ENCODE measurements around the gene TMEM208. TPM values are rescaled to one million over a fixed set of nuclear protein-coding genes. Genes with fewer than 3 reads are reported as not detected.

The TMEM208 gene
- polyA plus RNA-seq, 1 experiment = 79.7 TPM

DNA sequence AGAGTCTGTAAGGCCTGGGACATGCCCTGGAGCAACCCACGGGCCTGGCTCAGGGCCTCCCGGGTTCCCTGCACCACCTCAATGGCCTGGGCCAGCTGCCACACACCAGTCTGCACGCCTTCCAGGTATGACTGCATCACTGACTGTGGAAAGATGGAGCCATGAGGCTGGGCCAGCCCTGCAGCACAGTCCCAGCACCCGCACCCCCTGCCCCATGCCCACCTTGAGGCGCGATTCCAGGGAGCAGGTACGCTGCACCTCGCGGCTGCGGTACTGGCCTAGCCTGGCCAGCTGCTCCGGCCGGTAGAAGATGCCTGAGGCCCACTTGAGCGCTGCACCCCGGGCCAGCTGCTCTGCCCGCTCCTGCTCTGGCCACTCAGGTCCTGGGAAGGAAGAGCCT is 38.1 kb upstream of the TMEM208 start:
- POLR2A ChIA-PET = no interaction called here

DNA sequence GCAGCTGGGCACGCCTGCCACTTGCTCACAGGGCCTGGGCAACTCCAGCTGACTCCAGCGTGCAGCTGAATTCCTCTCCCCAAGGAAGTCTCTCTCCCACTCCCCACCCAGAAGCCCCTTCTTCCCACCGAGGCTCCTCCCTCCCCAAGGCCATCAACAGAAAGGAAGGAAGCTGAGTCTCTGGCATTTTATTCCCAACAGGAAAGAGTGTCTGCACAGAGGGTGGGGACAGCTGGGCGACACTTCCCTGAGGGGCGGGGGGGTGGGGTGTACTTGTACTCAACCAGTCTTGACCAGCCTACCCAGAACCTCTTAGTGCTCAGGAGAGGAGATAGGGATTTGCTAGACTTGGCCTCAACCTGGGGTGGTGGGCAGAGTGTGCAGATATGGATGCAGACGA is 36.9 kb upstream of the TMEM208 start, which contains the start of gene EXOC3L1:
Gene EXOC3L1 (minus strand): TSS at position 96 of the 400 bp plus-strand sequence. CDS start 460 bp downstream, outside the sequence.
- Histone ChIP-seq H3K4me3 (ENCODE audit: low read depth, low read length) (no peak within 1 kb of the TSS), H3K36me3 (ENCODE audit: control insufficient read depth, insufficient read depth, low read length) (peaks cover 4% of the 10 kb centered on the region; the same call in 1 of the 2 replicates), H3K27me3 (ENCODE audit: control insufficient read depth, insufficient read depth, low read length) (no peaks in the 10 kb centered on the region)
- no peak for DNase-seq (ENCODE audit: low read depth)
- CTCF ChIA-PET = interaction anchor here (1.0 to 1.6 kb wide), 4 partner anchors 29 to 236 kb away, joined by 3 to 4 read pairs (median 4); no protein-coding TSS in a partner anchor
- TF ChIP-seq, protein P1, sequence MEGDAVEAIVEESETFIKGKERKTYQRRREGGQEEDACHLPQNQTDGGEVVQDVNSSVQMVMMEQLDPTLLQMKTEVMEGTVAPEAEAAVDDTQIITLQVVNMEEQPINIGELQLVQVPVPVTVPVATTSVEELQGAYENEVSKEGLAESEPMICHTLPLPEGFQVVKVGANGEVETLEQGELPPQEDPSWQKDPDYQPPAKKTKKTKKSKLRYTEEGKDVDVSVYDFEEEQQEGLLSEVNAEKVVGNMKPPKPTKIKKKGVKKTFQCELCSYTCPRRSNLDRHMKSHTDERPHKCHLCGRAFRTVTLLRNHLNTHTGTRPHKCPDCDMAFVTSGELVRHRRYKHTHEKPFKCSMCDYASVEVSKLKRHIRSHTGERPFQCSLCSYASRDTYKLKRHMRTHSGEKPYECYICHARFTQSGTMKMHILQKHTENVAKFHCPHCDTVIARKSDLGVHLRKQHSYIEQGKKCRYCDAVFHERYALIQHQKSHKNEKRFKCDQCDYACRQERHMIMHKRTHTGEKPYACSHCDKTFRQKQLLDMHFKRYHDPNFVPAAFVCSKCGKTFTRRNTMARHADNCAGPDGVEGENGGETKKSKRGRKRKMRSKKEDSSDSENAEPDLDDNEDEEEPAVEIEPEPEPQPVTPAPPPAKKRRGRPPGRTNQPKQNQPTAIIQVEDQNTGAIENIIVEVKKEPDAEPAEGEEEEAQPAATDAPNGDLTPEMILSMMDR (IDR thresholded peaks at IDR 0.05; ENCODE audit: insufficient read depth, low read depth, low read length) = no peak
- POLR2A ChIA-PET = no interaction called here

More for the DNA sequence above, 38.1 kb upstream of the TMEM208 start:
- CTCF ChIA-PET = interaction anchor here (2.1 to 2.6 kb wide), 2 partner anchors 9 to 34 kb away, joined by 7 to 9 read pairs; partner anchors contain the start of gene ELMO3
- H3K36me3 ChIP-seq (ENCODE audit: control insufficient read depth, insufficient read depth, low read length) = no peaks in the 10 kb centered on the region
- TF ChIP-seq, protein P1 (IDR thresholded peaks at IDR 0.05; ENCODE audit: insufficient read depth, low read depth, low read length) = no peak
- H3K27me3 ChIP-seq (ENCODE audit: control insufficient read depth, insufficient read depth, low read length) = no peaks in the 10 kb centered on the region
- no peak for DNase-seq (ENCODE audit: low read depth)
- no peak overlapping the region for H3K4me3 ChIP-seq (ENCODE audit: low read depth, low read length)

DNA sequence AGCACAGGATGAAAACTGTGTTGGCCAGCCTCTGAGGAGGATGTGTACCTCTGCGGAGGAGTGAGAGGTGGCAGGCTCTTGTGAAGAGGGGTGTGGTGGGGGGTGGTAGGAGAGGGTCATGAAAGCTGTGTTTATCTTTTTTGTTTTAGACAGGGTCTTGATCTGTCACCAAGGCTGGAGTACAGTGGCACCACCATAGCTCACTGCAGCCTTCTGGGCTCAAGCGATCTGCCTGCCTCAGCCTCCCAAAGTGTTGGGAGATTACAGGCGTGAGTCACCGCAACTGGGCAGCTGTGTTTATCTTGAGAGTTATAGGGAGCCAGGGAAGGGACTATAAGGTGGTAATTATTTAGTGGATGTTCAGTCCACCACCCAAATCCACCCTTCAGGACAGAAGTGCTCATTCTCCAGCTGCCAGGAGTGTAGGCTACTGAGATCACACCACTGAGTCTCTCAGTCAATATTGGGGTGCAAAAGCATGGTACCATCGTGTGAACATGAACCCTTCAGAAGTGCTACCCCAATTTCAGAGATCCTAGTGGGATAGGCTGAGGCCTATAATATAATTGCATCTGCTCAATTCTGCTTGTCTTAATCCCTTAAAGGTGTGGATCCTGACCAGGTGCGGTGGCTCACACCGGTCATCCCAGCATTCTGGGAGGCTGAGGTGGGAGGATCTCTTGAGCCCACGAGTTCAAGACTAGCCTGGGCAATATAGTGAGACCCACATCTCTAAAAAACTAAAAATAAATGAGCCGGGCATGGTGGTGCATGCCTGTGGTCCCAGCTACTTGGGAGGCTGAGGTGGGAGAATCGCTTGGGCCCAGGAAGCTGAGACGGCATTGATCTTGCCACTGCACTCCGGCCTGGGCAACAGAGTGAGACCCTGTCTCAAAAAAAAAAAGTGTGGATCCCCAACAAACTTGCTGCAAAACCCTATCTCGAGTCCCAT is 36.2 kb upstream of the TMEM208 start:
- CTCF ChIA-PET = interaction anchor here (1.3 to 1.6 kb wide), 3 partner anchors 30 to 173 kb away, joined by 3 to 4 read pairs (median 4); no protein-coding TSS in a partner anchor

DNA sequence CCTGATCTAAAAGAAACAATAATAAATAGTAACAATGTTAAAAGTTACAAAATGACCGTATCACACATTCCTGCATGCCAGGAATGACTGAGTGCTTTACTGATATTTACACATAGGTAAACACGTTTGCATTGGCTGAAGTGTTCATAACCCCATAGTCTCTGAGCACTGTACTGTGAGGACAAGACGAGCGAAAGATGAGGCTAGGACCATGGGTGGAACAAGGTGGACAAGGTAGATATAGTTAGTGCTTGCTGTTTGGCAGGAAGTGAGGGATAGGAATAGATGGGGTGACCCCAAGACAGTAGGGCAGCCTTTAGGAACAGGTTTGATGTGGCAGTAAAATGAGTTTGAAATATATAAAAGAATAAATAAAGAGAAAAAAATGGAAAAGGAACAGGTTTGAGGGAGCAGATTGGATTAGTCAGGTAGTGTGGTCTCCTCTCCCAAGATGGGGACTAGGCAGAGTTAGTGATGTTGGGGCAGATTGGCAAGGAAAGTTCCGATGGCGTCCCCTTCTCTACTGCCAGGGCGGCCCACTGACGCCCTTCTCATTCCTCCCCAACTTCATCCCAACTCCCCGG is 35.4 kb upstream of the TMEM208 start:
- ChIA-PET CTCF (no interaction called here), POLR2A (no interaction called here)
- no peaks in the 10 kb centered on the region for H3K27me3 ChIP-seq (ENCODE audit: control insufficient read depth, insufficient read depth, low read length)
- H3K4me3 ChIP-seq (ENCODE audit: low read depth, low read length) = peak overlapping the region; percentile 24
- TF ChIP-seq, protein P1 (IDR thresholded peaks at IDR 0.05; ENCODE audit: insufficient read depth, low read depth, low read length) = no peak
- peaks cover 14% of the 10 kb centered on the region for H3K36me3 ChIP-seq (ENCODE audit: control insufficient read depth, insufficient read depth, low read length)
- DNase-seq (ENCODE audit: low read depth) = no peak

More for the DNA sequence above, 36.2 kb upstream of the TMEM208 start:
- H3K36me3 ChIP-seq (ENCODE audit: control insufficient read depth, insufficient read depth, low read length) = peaks cover 8% of the 10 kb centered on the region
- POLR2A ChIA-PET = no interaction called here
- TF ChIP-seq, protein P1 (IDR thresholded peaks at IDR 0.05; ENCODE audit: insufficient read depth, low read depth, low read length) = no peak
- DNase-seq (ENCODE audit: low read depth) = no peak
- H3K4me3 ChIP-seq (ENCODE audit: low read depth, low read length) = no peak overlapping the region
- H3K27me3 ChIP-seq (ENCODE audit: control insufficient read depth, insufficient read depth, low read length) = no peaks in the 10 kb centered on the region

Data from BJ (cell line).